ENCODE measurements around the gene TRIP4.

DNA sequence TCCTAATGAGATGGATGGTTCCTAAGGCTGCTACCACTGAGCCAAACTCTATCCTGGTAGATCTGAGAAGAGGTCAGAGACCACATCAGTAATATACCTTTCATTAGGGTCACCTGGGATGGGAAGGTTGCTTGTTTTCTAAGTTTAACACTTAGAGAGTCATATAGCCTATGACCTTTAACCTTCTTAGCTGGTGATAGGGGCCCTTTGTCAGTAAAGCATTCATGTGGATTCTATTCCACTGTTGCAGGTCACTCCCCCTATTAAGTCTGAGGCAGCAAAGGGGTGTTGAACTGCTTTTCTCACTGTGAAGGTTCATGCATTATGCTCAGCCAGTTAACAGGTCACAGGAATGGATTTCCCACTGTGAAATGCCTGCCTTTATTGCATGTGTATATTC lies 66.6 kb downstream of the TRIP4 start:
- TF ChIP-seq ZFX (IDR thresholded peaks at IDR 0.05; ENCODE audit: borderline replicate concordance) (no peak), CTCF (IDR thresholded peaks at IDR 0.05) (no peak)
